GM10266 (cell line): Measurements from ENCODE around the gene RTEL1.

Experiments
- DNase-seq: peaks from one replicate; pipeline ENCODE4 v3.0.0; 2012; ENCODE audit errors: extremely low spot score
- TF ChIP-seq, protein P1 (sequence below): IDR thresholded peaks from 2 replicates; pipeline ENCODE4 v1.5.1; 2012; ENCODE audit warnings: mild to moderate bottlenecking, low read depth; ENCODE audit not compliant: control insufficient read depth, insufficient read depth; ENCODE audit errors: missing control alignments

Gene RTEL1

DNA sequence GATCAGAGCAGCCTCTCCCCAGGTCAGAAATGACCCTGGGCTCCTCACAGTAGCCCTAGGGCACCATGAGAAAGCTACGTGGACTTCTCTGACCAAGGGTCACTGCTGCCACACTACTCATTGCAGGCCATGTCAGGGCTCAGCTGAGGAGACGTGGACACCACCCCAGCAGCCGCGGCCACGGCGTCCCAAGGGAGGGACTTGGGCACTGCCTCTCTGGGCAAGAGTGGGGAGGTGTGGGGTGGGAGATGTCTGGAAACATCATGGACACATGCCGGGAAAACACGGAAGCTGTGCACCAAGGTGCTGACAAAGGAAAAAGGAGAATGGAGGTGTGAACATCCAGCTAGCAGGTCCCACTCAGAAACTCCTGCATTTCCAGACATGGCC lies 40.2 kb upstream of the RTEL1 start:
- no peak for DNase-seq
- TF ChIP-seq, protein P1, sequence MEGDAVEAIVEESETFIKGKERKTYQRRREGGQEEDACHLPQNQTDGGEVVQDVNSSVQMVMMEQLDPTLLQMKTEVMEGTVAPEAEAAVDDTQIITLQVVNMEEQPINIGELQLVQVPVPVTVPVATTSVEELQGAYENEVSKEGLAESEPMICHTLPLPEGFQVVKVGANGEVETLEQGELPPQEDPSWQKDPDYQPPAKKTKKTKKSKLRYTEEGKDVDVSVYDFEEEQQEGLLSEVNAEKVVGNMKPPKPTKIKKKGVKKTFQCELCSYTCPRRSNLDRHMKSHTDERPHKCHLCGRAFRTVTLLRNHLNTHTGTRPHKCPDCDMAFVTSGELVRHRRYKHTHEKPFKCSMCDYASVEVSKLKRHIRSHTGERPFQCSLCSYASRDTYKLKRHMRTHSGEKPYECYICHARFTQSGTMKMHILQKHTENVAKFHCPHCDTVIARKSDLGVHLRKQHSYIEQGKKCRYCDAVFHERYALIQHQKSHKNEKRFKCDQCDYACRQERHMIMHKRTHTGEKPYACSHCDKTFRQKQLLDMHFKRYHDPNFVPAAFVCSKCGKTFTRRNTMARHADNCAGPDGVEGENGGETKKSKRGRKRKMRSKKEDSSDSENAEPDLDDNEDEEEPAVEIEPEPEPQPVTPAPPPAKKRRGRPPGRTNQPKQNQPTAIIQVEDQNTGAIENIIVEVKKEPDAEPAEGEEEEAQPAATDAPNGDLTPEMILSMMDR, result no peak

DNA sequence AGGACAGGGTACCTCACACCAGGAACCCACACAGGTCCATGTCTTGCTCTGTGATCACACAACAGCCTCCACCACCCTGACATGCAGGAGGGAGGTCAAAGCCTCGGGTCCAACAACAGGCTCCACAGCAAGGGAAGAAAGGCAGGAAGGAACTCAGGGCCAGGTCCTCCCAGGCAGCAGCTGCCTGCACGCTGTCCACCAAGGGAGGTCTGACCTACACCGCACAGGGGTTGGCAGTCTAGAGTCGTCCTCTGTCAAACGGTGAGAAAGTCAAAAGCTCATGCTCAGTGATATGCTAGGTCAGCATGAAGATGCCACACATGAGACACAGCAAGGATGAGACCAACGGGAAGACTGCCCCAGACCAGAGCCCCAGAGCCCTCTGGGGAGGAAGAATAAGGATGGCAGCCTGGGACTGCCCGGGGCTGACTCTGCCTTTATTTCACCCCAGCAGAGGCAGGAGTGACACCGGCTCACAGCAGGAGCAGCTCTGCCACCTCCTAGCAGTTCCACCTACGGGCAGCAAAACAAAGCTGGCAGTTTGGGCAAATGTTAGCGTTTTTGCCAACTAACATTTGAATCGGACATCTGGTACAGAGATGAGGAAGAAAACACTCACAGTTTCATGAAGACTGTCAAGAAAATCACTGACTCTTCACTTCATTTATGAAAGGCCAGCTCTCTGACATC lies 39.7 kb upstream of the RTEL1 start:
- TF ChIP-seq, protein P1, result no peak

DNA sequence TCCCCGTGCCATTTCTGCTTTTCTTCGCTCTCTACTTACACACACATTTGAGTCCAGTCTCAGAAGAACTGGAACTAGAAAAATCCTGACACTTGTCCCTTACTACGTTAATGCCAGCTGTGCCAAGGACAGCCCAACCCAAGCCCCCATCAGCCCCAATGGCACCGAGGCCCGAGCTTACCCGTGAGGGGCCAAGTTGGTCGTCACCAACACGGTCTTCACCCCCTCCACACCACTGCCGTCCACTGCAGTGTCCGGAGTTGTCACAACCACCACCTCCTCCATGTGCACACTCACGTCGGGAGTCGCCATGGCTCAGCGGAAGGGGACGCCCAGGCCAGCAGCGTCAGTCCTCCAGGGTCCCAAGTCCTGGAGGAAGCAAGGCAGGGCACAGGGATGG lies 39.0 kb upstream of the RTEL1 start:
- no peak for DNase-seq
- TF ChIP-seq, protein P1, result no peak

More for the DNA sequence above, 39.7 kb upstream of the RTEL1 start:
- peak; percentile 17 for DNase-seq

DNA sequence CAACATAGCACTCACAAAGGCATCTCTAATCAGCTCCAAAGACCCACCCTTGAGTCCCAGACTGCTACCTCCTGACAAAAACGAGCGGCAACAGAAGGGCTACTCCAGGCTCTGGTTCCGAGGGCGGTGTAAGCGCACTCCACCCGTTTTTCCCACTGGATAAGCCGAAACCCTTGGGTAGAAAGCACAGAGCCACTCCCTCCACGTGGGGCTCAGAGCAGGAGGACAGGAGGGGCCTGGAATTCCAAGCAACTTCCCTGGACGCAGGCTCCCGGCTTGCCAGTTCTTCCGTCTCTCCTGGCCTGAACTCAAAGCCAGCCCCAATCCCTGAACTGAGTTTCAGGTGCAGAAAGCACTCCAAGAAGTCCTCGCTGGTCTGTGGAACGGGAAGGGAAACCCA lies 38.6 kb upstream of the RTEL1 start:
- no peak for DNase-seq
- TF ChIP-seq, protein P1, result no peak

DNA sequence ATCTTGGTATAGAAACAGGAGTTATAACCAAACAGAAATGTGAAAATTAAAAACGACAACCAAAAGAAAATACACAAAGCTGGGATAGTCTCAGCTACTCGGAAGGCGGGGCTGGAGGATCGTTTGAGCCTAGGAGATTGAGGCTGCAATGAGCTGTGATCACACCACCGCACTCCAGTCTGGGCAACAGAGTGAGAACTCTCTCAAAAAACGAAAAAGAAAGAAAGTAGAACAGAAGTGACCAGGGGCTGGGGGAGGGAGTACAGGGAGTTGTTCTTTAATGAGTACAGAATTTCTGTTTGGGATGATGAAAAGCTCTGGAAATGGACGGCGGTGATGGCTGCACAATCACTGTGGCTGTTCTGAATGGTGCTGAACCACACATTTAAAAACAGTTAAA lies 37.1 kb upstream of the RTEL1 start:
- TF ChIP-seq, protein P1, result no peak
- no peak for DNase-seq

DNA sequence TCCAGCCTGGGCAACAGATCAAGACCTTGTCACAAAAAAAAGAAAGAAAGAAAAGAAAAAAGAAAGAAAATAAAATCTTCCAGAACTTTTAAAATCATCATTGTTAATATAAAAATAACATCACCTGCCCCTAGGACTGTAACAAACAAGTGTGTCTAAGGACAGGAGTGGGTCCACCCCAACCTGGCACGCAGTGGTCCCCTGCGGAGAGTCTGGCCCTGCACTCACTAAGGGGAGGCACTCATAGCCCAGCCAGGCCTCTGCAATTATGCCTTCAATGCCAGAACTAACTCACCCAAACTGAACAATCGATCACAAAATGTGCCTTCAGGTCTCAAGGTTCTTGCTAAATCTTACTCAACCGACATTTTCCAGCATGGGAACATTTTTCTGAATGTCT lies 36.0 kb upstream of the RTEL1 start:
- no peak for DNase-seq
- TF ChIP-seq, protein P1, result no peak

DNA sequence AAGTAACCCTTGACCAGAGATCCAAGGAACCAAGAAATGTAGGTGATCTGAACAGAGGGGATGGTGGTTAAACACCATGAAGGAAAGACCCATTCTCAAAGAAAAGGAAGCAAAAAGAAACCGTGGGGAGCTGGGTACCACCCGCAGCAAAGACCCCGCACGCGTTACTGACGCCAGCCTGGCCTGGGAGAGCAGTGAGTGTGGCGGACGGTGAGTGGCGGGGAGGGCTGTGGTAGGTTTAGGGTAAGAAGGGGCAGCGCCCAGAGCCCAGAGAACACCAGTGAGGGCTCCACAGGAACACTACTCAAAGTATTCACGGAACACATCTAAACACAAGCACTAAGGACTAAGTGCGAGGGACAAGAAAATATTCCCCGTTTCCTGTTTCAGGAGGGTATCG lies 35.4 kb upstream of the RTEL1 start:
- TF ChIP-seq, protein P1, result no peak
- no peak for DNase-seq
